SK-N-SH (cell line): Measurements from ENCODE around the gene ZNRF1.

ENCODE experiments used
- CHD2 ChIP-seq: fragments of 150-350 bp; IDR thresholded peaks from 2 replicates; pipeline ENCODE4 v1.6.1; 2018; ENCODE audit warnings: low read length; ENCODE audit not compliant: partially characterized antibody
- CTCF ChIP-seq: fragments of 200-600 bp; sonication (generic); IDR thresholded peaks from 2 replicates; pipeline ENCODE4 v1.6.1; 2017; ENCODE audit warnings: antibody characterized with exemption, mild to moderate bottlenecking, moderate library complexity
- EP300 ChIP-seq, 2 experiments: IDR thresholded peaks; 2 replicates each; pipeline versions ENCODE4 v1.4.0 to v1.6.1; 2012; ENCODE audit warnings: borderline replicate concordance in 1 of 2, low read depth in 1 of 2, low read length in 1 of 2
- EZH2phosphoT487 ChIP-seq: fragments of 200-600 bp; sonication (generic); IDR thresholded peaks from 2 replicates; pipeline ENCODE4 v1.6.1; 2017; ENCODE audit warnings: low read depth, mixed run types, mild to moderate bottlenecking, antibody characterized with exemption, moderate library complexity, borderline replicate concordance
- PBX3 ChIP-seq: IDR thresholded peaks from 2 replicates; pipeline ENCODE4; 2012
- RAD21 ChIP-seq: IDR thresholded peaks from 2 replicates; pipeline ENCODE4 v1.6.1; 2012; ENCODE audit warnings: mild to moderate bottlenecking, low read length
- RFX5 ChIP-seq: IDR thresholded peaks from 2 replicates; pipeline ENCODE4 v1.6.1; 2012; ENCODE audit warnings: mild to moderate bottlenecking, improper control_type of control experiment, low read length
- RXRA ChIP-seq: IDR thresholded peaks from 2 replicates; pipeline ENCODE4 v1.4.0; 2012; ENCODE audit warnings: low read depth, mild to moderate bottlenecking, borderline replicate concordance
- SMC3 ChIP-seq: IDR thresholded peaks from 2 replicates; pipeline ENCODE4 v1.6.1; 2012; ENCODE audit warnings: low read depth, low read length, improper control_type of control experiment
- TEAD4 ChIP-seq: IDR thresholded peaks from 2 replicates; pipeline ENCODE4 v1.4.0; 2012; ENCODE audit warnings: mild to moderate bottlenecking, borderline replicate concordance; ENCODE audit not compliant: insufficient read depth

- TF ChIP-seq CHD2 (no peak), CTCF (peak; percentile 79), TEAD4 (no peak), RFX5 (0 out of 2 replicates have a peak, but pooled peaks have one; percentile 18), EZH2phosphoT487 (no peak), SMC3 (peak; percentile 86), PBX3 (no peak), EP300 (IDR thresholded peaks at IDR 0.05; ENCODE audit: borderline replicate concordance in 1 of 2, low read depth in 1 of 2, low read length in 1 of 2) (0 out of 4 replicates have a peak, but pooled peaks of 1 of the 2 experiments have one; percentile 22), RAD21 (peak; percentile 77), RXRA (0 out of 2 replicates have a peak, but pooled peaks have one; percentile 9)
These were observed at the start of gene ZNRF1 for GRCh38 chr16:74998481-74999218.
